GM23338 (cell line): ENCODE measurements around the gene SORBS2. TPM values are rescaled to one million over a fixed set of nuclear protein-coding genes. Genes with fewer than 3 reads are reported as not detected.
A peak's percentile ranks its signal among the peaks of the same experiment; 100 is the strongest.

Experiments used
- ATAC-seq: fragments of 200-7000 bp; cut with Tn5 transposase; 3 replicates; pipeline ENCODE4 v1.9.1; 2020
- DNase-seq: peaks from one replicate; pipeline ENCODE4 v3.0.0-alpha.2; 2015; ENCODE audit warnings: low spot score
- H2AFZ ChIP-seq: fragments of 200-600 bp; sonication (generic); 2 replicates; pipeline ENCODE4 v1.8.0; 2016; ENCODE audit warnings: antibody characterized with exemption, mild to moderate bottlenecking, moderate library complexity
- H3F3A ChIP-seq: fragments of 200-600 bp; sonication (generic); replicated peaks from 2 replicates; pipeline ENCODE4 v1.8.0; 2017; ENCODE audit warnings: antibody characterized with exemption, mixed run types, low read depth
- H3K27ac ChIP-seq: fragments of 200-600 bp; sonication (generic); 2 replicates; pipeline ENCODE4 v1.6.1; 2016; ENCODE audit warnings: low read depth
- H3K27me3 ChIP-seq: fragments of 200-600 bp; sonication (generic); 2 replicates; pipeline ENCODE4 v1.8.0; 2016; ENCODE audit warnings: mild to moderate bottlenecking, mixed run types, moderate library complexity; ENCODE audit not compliant: insufficient read depth
- H3K36me3 ChIP-seq: fragments of 200-600 bp; sonication (generic); 2 replicates; pipeline ENCODE4 v1.8.0; 2016; ENCODE audit warnings: mild to moderate bottlenecking; ENCODE audit not compliant: insufficient read depth
- H3K4me1 ChIP-seq: fragments of 200-600 bp; sonication (generic); 2 replicates; pipeline ENCODE4 v1.8.0; 2016; ENCODE audit warnings: mild to moderate bottlenecking, moderate library complexity; ENCODE audit not compliant: insufficient read depth
- H3K4me2 ChIP-seq: fragments of 200-600 bp; sonication (generic); 2 replicates; pipeline ENCODE4 v1.7.1; 2017; ENCODE audit warnings: mixed run types
- H3K4me3 ChIP-seq: fragments of 200-600 bp; sonication (generic); 2 replicates; pipeline ENCODE4 v1.6.1; 2016; ENCODE audit warnings: mixed run types
- H3K79me2 ChIP-seq: fragments of 200-600 bp; sonication (generic); replicated peaks from 2 replicates; pipeline ENCODE4 v1.8.0; 2017; ENCODE audit warnings: mild to moderate bottlenecking; ENCODE audit not compliant: insufficient read depth
- H3K9me2 ChIP-seq: fragments of 200-600 bp; sonication (generic); 2 replicates; pipeline ENCODE4 v1.8.0; 2017; ENCODE audit not compliant: insufficient read depth
- H4K20me1 ChIP-seq: fragments of 200-600 bp; sonication (generic); replicated peaks from 2 replicates; pipeline ENCODE4 v1.8.0; 2017; ENCODE audit warnings: mild to moderate bottlenecking; ENCODE audit not compliant: insufficient read depth
- H3K27ac Mint-ChIP-seq: 2 replicates; pipeline ENCODE4 v1.8.0; 2020; ENCODE audit warnings: inconsistent platforms, mild to moderate bottlenecking, moderate library complexity, mixed read lengths
- H3K27me3 Mint-ChIP-seq: 3 replicates; pipeline ENCODE4 v1.8.0; 2022; ENCODE audit warnings: low read depth, mild to moderate bottlenecking, moderate library complexity, mixed read lengths, inconsistent platforms; ENCODE audit not compliant: insufficient read depth, poor library complexity
- H3K36me3 Mint-ChIP-seq: 3 replicates; pipeline ENCODE4 v1.8.0; 2021; ENCODE audit warnings: low read depth, mild to moderate bottlenecking, inconsistent platforms, moderate library complexity, mixed read lengths
- H3K4me1 Mint-ChIP-seq: 3 replicates; pipeline ENCODE4 v1.8.0; 2020; ENCODE audit warnings: mild to moderate bottlenecking, inconsistent platforms, mixed read lengths
- H3K4me3 Mint-ChIP-seq: 3 replicates; pipeline ENCODE4 v1.8.0; 2021; ENCODE audit warnings: moderate library complexity, mild to moderate bottlenecking, inconsistent platforms, mixed read lengths
- H3K9me3 Mint-ChIP-seq: 3 replicates; pipeline ENCODE4 v1.8.0; 2020; ENCODE audit warnings: moderate library complexity, mild to moderate bottlenecking, inconsistent platforms, mixed read lengths
- CREB1 ChIP-seq: fragments of 250-450 bp; sonication (Bioruptor Pico); IDR thresholded peaks from 2 replicates; pipeline ENCODE4 v1.5.0; 2020; ENCODE audit warnings: low read depth, mild to moderate bottlenecking, moderate library complexity
- CTCF ChIP-seq, 2 experiments: fragments of 200-600 bp in 1 of 2; sonication (generic) in 1 of 2; conservative IDR thresholded peaks; 2 replicates each; pipeline versions ENCODE4 v1.5.1 to v1.6.1; 2016 to 2017; ENCODE audit warnings: antibody characterized with exemption in 2 of 2, low read depth in 2 of 2, mild to moderate bottlenecking in 2 of 2, moderate library complexity in 1 of 2
- ETS1 ChIP-seq: IDR thresholded peaks from 2 replicates; pipeline ENCODE4 v1.6.1; 2016; ENCODE audit warnings: antibody characterized with exemption
- EZH2 ChIP-seq: fragments of 200-600 bp; sonication (generic); IDR thresholded peaks from one replicate; pipeline ENCODE4 v1.8.0; 2017; ENCODE audit warnings: antibody characterized with exemption, mild to moderate bottlenecking, low read depth; ENCODE audit not compliant: unreplicated experiment
- EZH2phosphoT487 ChIP-seq: fragments of 200-600 bp; sonication (generic); IDR thresholded peaks from one replicate; pipeline ENCODE4 v1.8.1; 2018; ENCODE audit warnings: antibody characterized with exemption; ENCODE audit not compliant: unreplicated experiment
- JUNB ChIP-seq: IDR thresholded peaks from one replicate; pipeline ENCODE4 v1.6.1; 2016; ENCODE audit warnings: antibody characterized with exemption; ENCODE audit not compliant: unreplicated experiment
- REST ChIP-seq: IDR thresholded peaks from one replicate; pipeline ENCODE4 v1.6.1; 2018; ENCODE audit warnings: antibody characterized with exemption; ENCODE audit not compliant: unreplicated experiment
- STAT1 ChIP-seq: IDR thresholded peaks from one replicate; pipeline ENCODE4 v1.6.1; 2016; ENCODE audit warnings: antibody characterized with exemption; ENCODE audit not compliant: unreplicated experiment
- ZNF114 ChIP-seq: fragments of 250-450 bp; sonication (Bioruptor Pico); IDR thresholded peaks from 2 replicates; pipeline ENCODE4 v1.5.0; 2020; ENCODE audit warnings: mild to moderate bottlenecking, moderate library complexity
- ZNF331 ChIP-seq: fragments of 250-450 bp; sonication (Bioruptor Pico); IDR thresholded peaks from 2 replicates; pipeline ENCODE4 v1.5.0; 2020; ENCODE audit warnings: low read depth, mild to moderate bottlenecking, moderate library complexity
- ZNF462 ChIP-seq: fragments of 250-450 bp; sonication (Bioruptor Pico); IDR thresholded peaks from 2 replicates; pipeline ENCODE4 v1.5.0; 2020; ENCODE audit warnings: mild to moderate bottlenecking, moderate library complexity
- polyA plus RNA-seq: library from polyadenylated mRNA; unstranded; fragments of >200 nt; fragmentation: Nextera tagmentation; extraction: Ambion mirVana; gene quantifications from 2 replicates; pipeline ENCODE4 v1.2.1, GENCODE V29; 2016
- total RNA-seq: library from RNA; depleted of rRNA; stranded (reverse); fragments of >200 nt; shearing (Covaris generic); gene quantifications from 2 replicates; pipeline ENCODE4 v1.2.3, GENCODE V29; 2014

Gene SORBS2
- total and polyA plus RNA-seq, 2 experiments from 2014 or later = 17.8 to 27.6 TPM

GRCh38 chr4:185541251-185541727 lies 270.7 kb downstream of the SORBS2 start:
- Mint-ChIP-seq H3K36me3 (no peaks in the 10 kb centered on the region), H3K9me3 (no peaks in the 10 kb centered on the region), H3K27ac (no peak overlapping the region), H3K4me3 (no peak overlapping the region), H3K27me3 (peaks cover 3% of the 10 kb centered on the region), H3K4me1 (peaks cover 2% of the 10 kb centered on the region; the same call in 1 of the 3 replicates)
- no peak overlapping the region for H3K27ac ChIP-seq
- TF ChIP-seq ZNF331 (CRISPR knock-in tag) (no peak), CREB1 (CRISPR knock-in tag) (no peak), JUNB (no peak), ETS1 (no peak), ZNF114 (CRISPR knock-in tag) (no peak), EZH2 (no peak), EZH2phosphoT487 (no peak), STAT1 (no peak), ZNF462 (CRISPR knock-in tag) (no peak), REST (no peak), CTCF (conservative IDR thresholded peaks at IDR 0.05; ENCODE audit: low read depth in 2 of 2) (no peak)
- H4K20me1 ChIP-seq = no peaks in the 10 kb centered on the region
- no peaks in the 10 kb centered on the region for H3K36me3 ChIP-seq
- peaks cover 9% of the 10 kb centered on the region; the same call in 1 of the 2 replicates for H3K9me2 ChIP-seq
- no peak for DNase-seq
- no peak overlapping the region for H3K4me3 ChIP-seq
- ATAC-seq = no peak
- no peak overlapping the region for H3K4me2 ChIP-seq
- no peaks in the 10 kb centered on the region for H3K79me2 ChIP-seq
- H2AFZ ChIP-seq = peak overlapping the region; percentile 85
- H3K27me3 ChIP-seq = peaks cover 10% of the 10 kb centered on the region
- H3K4me1 ChIP-seq = peaks cover 14% of the 10 kb centered on the region; the same call in 1 of the 2 replicates
- no peaks in the 10 kb centered on the region for H3F3A ChIP-seq
